ENCODE data around the gene VOPP1. TPM values are rescaled to one million over a fixed set of nuclear protein-coding genes. Genes with fewer than 3 reads are reported as not detected.

VOPP1 gene
- total and polyA plus RNA-seq, 2 of the 13 experiments (the other 11 are each of a cell fraction or from before 2014, with no cell fraction given), result 21.8 to 55.3 TPM

DNA sequence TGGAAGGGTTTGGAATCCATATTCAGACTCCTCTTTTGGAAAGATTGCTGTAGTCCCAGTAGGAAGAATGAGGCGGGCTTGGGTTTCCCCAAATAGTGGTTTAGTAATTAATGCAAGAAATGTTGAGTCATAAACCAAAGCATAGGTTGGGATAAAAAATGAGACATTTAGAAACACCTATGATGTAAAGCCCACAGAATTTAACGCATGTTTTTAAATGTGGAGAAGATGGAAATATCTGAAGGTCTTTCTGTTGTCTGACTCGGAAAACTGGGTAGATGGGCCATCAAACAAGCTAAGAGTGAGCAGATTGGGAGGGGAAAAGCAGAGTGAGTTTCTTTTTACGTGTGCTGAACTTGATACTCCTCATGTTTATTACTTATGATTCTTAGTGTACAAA is 145.0 kb downstream of the VOPP1 start (continued):
- TF ChIP-seq USF2 (IDR thresholded peaks at IDR 0.05; ENCODE audit: low read depth, low read length) (no peak), USF2 (CRISPR knock-in tag; IDR thresholded peaks at IDR 0.05; ENCODE audit: borderline replicate concordance) (no peak), ZNF10 (CRISPR knock-in tag; IDR thresholded peaks at IDR 0.05; ENCODE audit: borderline replicate concordance, low read depth) (no peak), NR2F2 (IDR thresholded peaks at IDR 0.05; ENCODE audit: borderline replicate concordance, low read depth) (no peak), DMAP1 (CRISPR knock-in tag; IDR thresholded peaks at IDR 0.05) (no peak), PAX8 (CRISPR knock-in tag; IDR thresholded peaks at IDR 0.05; ENCODE audit: borderline replicate concordance) (no peak)
- TF ChIP-seq, protein P1, sequence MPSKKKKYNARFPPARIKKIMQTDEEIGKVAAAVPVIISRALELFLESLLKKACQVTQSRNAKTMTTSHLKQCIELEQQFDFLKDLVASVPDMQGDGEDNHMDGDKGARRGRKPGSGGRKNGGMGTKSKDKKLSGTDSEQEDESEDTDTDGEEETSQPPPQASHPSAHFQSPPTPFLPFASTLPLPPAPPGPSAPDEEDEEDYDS (CRISPR knock-in tag; IDR thresholded peaks at IDR 0.05), result no peak
- TF ChIP-seq, protein P2, sequence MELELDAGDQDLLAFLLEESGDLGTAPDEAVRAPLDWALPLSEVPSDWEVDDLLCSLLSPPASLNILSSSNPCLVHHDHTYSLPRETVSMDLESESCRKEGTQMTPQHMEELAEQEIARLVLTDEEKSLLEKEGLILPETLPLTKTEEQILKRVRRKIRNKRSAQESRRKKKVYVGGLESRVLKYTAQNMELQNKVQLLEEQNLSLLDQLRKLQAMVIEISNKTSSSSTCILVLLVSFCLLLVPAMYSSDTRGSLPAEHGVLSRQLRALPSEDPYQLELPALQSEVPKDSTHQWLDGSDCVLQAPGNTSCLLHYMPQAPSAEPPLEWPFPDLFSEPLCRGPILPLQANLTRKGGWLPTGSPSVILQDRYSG (CRISPR knock-in tag; IDR thresholded peaks at IDR 0.05), result no peak
- TF ChIP-seq, protein P3, sequence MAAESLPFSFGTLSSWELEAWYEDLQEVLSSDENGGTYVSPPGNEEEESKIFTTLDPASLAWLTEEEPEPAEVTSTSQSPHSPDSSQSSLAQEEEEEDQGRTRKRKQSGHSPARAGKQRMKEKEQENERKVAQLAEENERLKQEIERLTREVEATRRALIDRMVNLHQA (CRISPR knock-in tag; IDR thresholded peaks at IDR 0.05), result no peak

GRCh38 chr7:55426676-55427075 is 145.6 kb downstream of the VOPP1 start:
- H3K9ac ChIP-seq (ENCODE audit: insufficient read depth, low read depth, low read length), result no peak overlapping the region
- in situ Hi-C loops (cut with HindIII; ENCODE audit: extremely low pct_ligation_motif_present, low pct_unique_long_range_greater_than_20kb), result no loop called here
- no peak overlapping the region for H3K4me2 ChIP-seq (ENCODE audit: low read depth, low read length)
- no peak for FAIRE-seq
- H3K27ac ChIP-seq (ENCODE audit: extremely low read length, insufficient read depth, low read length), result no peak overlapping the region
- H3K79me2 ChIP-seq (ENCODE audit: insufficient read depth, low read length), result no peaks in the 10 kb centered on the region
- intact Hi-C loops (cut with micrococcal nuclease; ENCODE audit: unreplicated experiment), result loop anchor here (10.0 kb wide), 1 partner anchor 148 kb away; the partner anchor contains the start of gene VOPP1
- peaks cover 10% of the 10 kb centered on the region for H3K4me1 ChIP-seq (ENCODE audit: insufficient read depth, low read length)
- no peaks in the 10 kb centered on the region for H3K9me3 ChIP-seq (ENCODE audit: low read length)
- H3K4me3 ChIP-seq (replicated peaks in 1 of 3; ENCODE audit: insufficient read depth in 1 of 3, low read depth in 2 of 3, low read length in 3 of 3), result no peak overlapping the region
- no TSS peak for BruUV-seq (replicated peaks)
- H3K36me3 ChIP-seq (replicated peaks in 1 of 2; ENCODE audit: control insufficient read depth in 1 of 2, insufficient read depth in 2 of 2, low read length in 2 of 2), result peaks cover 11% of the 10 kb centered on the region in 2 experiments; a peak in 4 of 5 replicates
- H3K27me3 ChIP-seq (ENCODE audit: control insufficient read depth in 1 of 2, insufficient read depth in 2 of 2, low read length in 2 of 2), result no peaks in the 10 kb centered on the region
- 92% methylated on average over 12 of the region's 12 CpGs for WGBS (ENCODE audit: low lambda C conversion rate)
- ChIA-PET POLR2A (no interaction called here), CTCF (ENCODE audit: low intra/inter-chr PET ratio, low total read pairs) (no interaction called here)
- H2AFZ ChIP-seq (ENCODE audit: low read length), result no peak overlapping the region
- TF ChIP-seq MAFF (IDR thresholded peaks at IDR 0.05; ENCODE audit: low read depth, low read length) (no peak), POGZ (CRISPR knock-in tag; IDR thresholded peaks at IDR 0.05) (no peak), ZSCAN31 (CRISPR knock-in tag; IDR thresholded peaks at IDR 0.05; ENCODE audit: low read depth) (no peak), JUND (CRISPR knock-in tag; IDR thresholded peaks at IDR 0.05) (no peak), NRL (CRISPR knock-in tag; IDR thresholded peaks at IDR 0.05; ENCODE audit: borderline replicate concordance) (no peak), TEAD2 (CRISPR knock-in tag; IDR thresholded peaks at IDR 0.05) (no peak), ZNF143 (CRISPR knock-in tag; IDR thresholded peaks at IDR 0.05) (no peak), NAIF1 (CRISPR knock-in tag; IDR thresholded peaks at IDR 0.05; ENCODE audit: borderline replicate concordance) (no peak)
- TF ChIP-seq, protein P4, sequence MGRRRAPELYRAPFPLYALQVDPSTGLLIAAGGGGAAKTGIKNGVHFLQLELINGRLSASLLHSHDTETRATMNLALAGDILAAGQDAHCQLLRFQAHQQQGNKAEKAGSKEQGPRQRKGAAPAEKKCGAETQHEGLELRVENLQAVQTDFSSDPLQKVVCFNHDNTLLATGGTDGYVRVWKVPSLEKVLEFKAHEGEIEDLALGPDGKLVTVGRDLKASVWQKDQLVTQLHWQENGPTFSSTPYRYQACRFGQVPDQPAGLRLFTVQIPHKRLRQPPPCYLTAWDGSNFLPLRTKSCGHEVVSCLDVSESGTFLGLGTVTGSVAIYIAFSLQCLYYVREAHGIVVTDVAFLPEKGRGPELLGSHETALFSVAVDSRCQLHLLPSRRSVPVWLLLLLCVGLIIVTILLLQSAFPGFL (CRISPR knock-in tag; IDR thresholded peaks at IDR 0.05), result no peak
- no peak for ATAC-seq
- DNase-seq (ENCODE audit: low spot score), result no peak
- H4K20me1 ChIP-seq (ENCODE audit: insufficient read depth, low read length), result no peaks in the 10 kb centered on the region

Measured in HepG2 (cell line).